IPS-18a (cell line): ENCODE measurements around the gene NUDT22.

Source experiments
- H3K27ac ChIP-seq: one replicate; pipeline ENCODE4 v1.5.1; 2013; ENCODE audit warnings: low read length
- H3K27me3 ChIP-seq: one replicate; pipeline ENCODE4 v1.6.1; 2013; ENCODE audit warnings: mild to moderate bottlenecking, low read length; ENCODE audit not compliant: control insufficient read depth, insufficient read depth
- H3K36me3 ChIP-seq: one replicate; pipeline ENCODE4 v1.6.1; 2013; ENCODE audit warnings: low read depth, low read length; ENCODE audit not compliant: control insufficient read depth
- H3K4me1 ChIP-seq: one replicate; pipeline ENCODE4 v1.6.1; 2013; ENCODE audit warnings: low read depth, low read length; ENCODE audit not compliant: control insufficient read depth
- H3K4me3 ChIP-seq: one replicate; pipeline ENCODE4 v1.5.1; 2013; ENCODE audit warnings: low read length
- H3K9ac ChIP-seq: one replicate; pipeline ENCODE4 v1.6.1; 2013; ENCODE audit warnings: mild to moderate bottlenecking, low read length, moderate library complexity
- H3K9me3 ChIP-seq: one replicate; pipeline ENCODE4 v1.6.1; 2013; ENCODE audit warnings: low read depth, low read length; ENCODE audit not compliant: control insufficient read depth

Gene NUDT22, protein sequence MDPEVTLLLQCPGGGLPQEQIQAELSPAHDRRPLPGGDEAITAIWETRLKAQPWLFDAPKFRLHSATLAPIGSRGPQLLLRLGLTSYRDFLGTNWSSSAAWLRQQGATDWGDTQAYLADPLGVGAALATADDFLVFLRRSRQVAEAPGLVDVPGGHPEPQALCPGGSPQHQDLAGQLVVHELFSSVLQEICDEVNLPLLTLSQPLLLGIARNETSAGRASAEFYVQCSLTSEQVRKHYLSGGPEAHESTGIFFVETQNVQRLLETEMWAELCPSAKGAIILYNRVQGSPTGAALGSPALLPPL

DNA sequence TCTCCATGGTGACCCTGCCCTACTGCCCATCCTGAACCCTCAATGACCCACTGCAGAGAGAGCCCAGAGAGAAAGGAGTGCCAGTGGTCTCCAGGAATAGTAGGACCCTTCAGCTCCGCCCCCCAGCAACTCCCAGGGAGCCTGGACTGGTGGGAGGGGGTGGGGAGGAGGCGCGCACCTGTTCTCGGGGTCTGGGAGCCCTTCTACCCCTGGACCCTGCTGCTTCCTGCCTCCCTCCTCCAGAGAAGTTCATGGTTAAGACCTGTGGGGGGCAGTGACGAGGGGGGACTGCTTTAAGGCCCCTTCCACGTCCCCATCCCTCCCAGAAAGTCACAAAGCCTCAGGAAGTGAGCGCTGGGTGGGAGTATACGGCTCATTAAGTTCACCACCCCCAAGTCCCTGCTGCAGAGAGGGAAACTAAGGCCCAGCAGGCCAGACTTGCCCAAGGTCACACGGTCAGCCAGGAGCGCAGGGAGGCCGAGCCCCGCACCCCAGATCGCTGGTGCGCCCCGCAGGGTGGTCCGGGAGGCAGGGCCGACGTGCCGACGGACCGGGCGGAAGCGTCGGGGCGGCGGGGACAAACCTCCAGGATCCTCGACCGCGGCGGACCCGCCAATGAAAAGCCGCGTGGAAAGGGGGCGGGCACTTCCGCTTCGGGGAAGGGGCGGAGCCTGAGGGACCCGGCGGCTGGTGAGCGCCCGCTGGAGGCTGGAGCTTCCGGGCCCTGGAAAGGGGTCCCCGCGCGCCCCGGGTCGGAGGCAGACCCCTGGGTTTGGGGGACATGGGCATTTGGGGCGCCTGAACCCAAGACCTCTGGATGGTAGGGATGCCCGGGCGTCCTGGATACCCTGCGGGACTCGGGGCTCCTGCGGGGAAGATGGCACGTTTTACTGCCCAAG lies at the start of gene NUDT22, which contains the start of gene TRPT1:
NUDT22 (plus strand) TSS at position 667 of the 899 bp plus-strand sequence. CDS start 379 bp downstream, outside the sequence.
TRPT1 (minus strand) TSS at position 579 of the 899 bp plus-strand sequence; CDS start at position 253, 326 bp downstream.
- Histone ChIP-seq H3K4me3 (peak within 1 kb of the TSS; percentile 70), H3K4me1 (peaks cover under 1% of the 10 kb centered on the region)

DNA sequence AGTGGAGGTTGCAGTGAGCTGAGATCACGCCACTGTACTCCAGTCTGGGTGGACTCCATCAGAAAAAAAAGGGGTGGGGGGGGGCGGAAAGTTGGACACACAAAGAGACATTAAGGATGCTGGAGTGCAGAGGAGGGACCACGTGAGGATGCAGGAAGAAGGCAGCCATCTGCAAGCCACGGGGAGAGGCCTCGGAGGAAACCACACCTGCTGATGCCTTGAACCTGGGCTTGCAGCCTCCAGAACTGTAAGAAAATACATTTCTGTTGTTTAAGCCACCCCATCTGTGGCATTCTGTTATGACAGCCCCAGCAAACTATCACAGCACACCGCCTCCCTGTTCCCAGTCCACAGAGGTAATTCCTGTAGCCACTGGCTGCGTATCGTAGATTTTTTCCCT lies 49.3 kb upstream of the NUDT22 start:
- Histone ChIP-seq H3K27me3 (no peaks in the 10 kb centered on the region), H3K27ac (no peak overlapping the region), H3K9ac (no peak overlapping the region), H3K4me1 (peaks cover 3% of the 10 kb centered on the region), H3K36me3 (no peaks in the 10 kb centered on the region), H3K4me3 (no peak overlapping the region), H3K9me3 (no peaks in the 10 kb centered on the region)

More for the DNA sequence above, at the start of gene NUDT22, which contains the start of gene TRPT1:
- Histone ChIP-seq H3K27me3 (no peaks in the 10 kb centered on the region), H3K9me3 (no peaks in the 10 kb centered on the region), H3K9ac (peak within 1 kb of the TSS; percentile 66), H3K36me3 (peaks cover under 1% of the 10 kb centered on the region), H3K27ac (no peak within 1 kb of the TSS)

DNA sequence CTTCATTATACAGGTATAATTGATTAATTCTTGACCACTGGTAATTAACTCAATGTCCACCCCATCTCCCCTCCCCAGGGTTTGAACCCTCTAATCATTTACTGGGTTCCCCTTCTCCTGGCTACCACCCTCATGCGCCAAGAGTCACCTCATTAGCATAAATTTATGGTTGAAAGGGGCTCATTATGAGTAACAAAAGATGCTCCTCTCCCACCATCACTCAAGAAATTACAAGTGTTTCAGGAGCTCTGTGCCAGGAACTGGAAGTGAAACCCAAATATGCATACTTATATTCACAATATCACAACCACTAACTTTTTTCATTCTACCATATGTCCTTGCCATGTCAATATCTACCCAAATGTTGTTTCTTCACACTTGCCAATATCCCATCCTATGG lies 47.9 kb upstream of the NUDT22 start:
- Histone ChIP-seq H3K27me3 (no peaks in the 10 kb centered on the region), H3K9ac (no peak overlapping the region), H3K36me3 (no peaks in the 10 kb centered on the region), H3K27ac (no peak overlapping the region), H3K9me3 (no peaks in the 10 kb centered on the region), H3K4me3 (no peak overlapping the region), H3K4me1 (peaks cover 5% of the 10 kb centered on the region)

DNA sequence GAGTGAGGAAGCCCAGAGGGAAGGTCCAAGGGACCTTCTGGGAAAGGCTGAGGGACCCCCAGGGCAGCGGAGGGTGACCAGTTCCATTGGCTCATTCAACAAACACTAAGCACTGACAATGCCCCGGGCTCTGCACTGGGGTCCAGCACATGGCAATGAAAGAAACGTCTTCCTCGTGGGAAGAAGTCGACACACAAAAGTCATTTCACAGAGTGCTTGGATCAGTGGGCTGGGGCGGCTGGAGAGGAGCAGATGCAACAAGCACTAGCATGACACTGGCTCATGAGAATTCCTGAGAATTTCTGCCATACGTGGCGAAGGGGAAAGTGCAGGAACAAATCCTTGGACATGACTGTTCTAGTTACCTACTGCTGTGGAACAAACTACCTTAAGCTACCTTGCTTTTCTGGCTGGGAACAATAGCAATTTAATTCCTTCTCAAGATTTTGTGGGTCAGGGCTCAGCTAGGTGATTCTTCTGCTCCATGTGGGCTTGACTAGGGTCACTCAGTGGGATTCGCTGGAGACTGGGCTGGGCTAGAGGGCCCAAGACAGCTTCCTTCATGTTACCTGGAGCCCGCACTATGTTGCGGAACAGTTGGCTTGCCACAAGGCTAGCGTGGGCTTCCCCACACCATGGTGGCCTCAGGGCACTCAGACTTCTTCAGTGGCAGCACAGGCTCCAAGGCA lies 47.0 kb upstream of the NUDT22 start:
- Histone ChIP-seq H3K36me3 (no peaks in the 10 kb centered on the region), H3K4me1 (peaks cover 5% of the 10 kb centered on the region), H3K4me3 (no peak overlapping the region), H3K27me3 (no peaks in the 10 kb centered on the region), H3K27ac (no peak overlapping the region), H3K9ac (no peak overlapping the region), H3K9me3 (no peaks in the 10 kb centered on the region)

DNA sequence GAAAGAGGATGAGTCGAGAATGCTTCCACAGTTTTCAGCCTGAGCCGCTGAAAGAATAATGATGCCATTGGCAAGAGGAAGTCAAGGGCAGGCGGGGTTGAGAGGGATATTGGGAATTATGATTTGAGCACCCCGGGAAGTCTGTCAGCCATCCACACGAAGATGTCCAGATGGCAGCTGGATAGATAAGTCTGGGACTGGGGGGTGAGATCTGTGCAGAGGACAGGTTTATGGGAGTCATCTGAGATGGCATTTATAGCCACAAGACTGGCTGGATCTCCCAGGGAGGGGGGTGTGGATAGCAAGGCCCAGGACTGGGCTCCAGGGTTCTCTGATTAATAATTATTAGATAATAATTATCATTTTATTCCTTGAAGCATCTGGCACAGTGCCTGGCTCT lies 45.2 kb upstream of the NUDT22 start:
- H3K27ac ChIP-seq = no peak overlapping the region
- H3K9ac ChIP-seq = no peak overlapping the region
- H3K36me3 ChIP-seq = no peaks in the 10 kb centered on the region
- H3K4me3 ChIP-seq = no peak overlapping the region
- peaks cover 5% of the 10 kb centered on the region for H3K4me1 ChIP-seq
- no peaks in the 10 kb centered on the region for H3K9me3 ChIP-seq
- H3K27me3 ChIP-seq = no peaks in the 10 kb centered on the region

DNA sequence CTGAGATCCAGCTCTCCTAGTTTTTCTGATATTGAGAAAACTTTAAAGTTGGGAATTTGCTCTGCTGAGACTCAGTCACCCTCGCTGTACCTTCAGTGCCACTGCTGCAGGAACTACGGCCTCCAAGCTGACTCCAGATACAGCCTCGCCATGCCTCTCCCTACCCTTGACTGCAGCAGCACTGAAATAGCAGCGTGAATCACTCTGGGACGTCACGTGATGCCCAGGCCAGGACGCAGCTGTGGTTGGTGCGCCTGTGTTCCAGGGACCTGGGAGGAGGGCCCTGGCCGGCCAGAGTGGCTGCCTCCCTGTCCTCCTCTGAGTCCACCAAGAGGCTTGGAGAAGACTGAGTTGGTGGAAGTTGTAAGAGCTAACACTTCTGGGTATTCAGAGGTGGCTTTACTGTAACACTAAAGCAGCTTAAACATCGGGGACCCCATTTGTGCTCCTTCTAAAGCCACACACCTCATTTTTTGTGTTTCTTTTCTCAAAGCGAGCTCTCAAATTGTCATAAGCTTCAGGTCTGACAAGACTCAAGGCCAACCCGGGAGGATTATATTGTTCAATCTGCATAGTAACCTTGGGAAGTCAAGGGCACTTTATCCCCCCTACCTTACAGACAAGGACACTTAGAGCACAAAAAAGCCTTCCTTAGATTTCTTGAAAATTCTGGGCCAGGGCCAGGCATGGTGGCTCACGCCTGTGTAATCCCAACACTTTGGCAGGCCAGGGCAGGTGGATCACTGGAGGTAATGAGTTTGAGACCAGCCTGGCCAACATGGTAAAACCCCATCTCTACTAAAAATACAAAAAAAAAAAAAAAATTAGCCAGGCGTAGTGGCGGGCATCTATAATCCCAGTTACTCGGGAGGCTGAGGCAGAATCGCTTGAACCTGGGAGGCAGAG lies 44.3 kb upstream of the NUDT22 start:
- H3K4me1 ChIP-seq = peaks cover 5% of the 10 kb centered on the region
- H3K9me3 ChIP-seq = no peaks in the 10 kb centered on the region
- H3K4me3 ChIP-seq = peak overlapping the region; percentile 8
- no peak overlapping the region for H3K9ac ChIP-seq
- no peak overlapping the region for H3K27ac ChIP-seq
- no peaks in the 10 kb centered on the region for H3K27me3 ChIP-seq
- H3K36me3 ChIP-seq = no peaks in the 10 kb centered on the region

DNA sequence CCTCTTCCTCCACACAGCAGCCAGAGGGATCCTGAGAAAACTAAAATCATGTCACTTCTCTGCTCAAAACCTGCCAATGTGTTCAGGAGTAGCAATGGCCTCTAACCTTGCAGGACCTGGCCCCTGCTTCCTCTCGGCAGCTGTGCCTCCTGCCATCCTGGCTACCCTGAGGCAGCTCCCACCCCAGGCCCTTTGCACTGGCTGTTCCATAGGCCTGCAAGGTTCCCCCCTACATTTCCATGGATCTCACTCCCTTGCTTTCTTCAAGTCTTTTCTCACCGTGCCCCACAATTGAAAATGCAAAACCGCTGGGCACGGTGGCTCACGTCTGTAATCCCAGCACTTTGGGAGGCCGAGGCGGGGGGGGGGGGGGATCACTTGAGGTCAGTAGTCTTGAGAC lies 42.2 kb upstream of the NUDT22 start:
- H3K27me3 ChIP-seq = no peaks in the 10 kb centered on the region
- peaks cover 6% of the 10 kb centered on the region for H3K36me3 ChIP-seq
- H3K9me3 ChIP-seq = no peaks in the 10 kb centered on the region
- peaks cover 5% of the 10 kb centered on the region for H3K4me1 ChIP-seq
- H3K9ac ChIP-seq = no peak overlapping the region
- peak overlapping the region; percentile 92 for H3K4me3 ChIP-seq
- H3K27ac ChIP-seq = no peak overlapping the region

DNA sequence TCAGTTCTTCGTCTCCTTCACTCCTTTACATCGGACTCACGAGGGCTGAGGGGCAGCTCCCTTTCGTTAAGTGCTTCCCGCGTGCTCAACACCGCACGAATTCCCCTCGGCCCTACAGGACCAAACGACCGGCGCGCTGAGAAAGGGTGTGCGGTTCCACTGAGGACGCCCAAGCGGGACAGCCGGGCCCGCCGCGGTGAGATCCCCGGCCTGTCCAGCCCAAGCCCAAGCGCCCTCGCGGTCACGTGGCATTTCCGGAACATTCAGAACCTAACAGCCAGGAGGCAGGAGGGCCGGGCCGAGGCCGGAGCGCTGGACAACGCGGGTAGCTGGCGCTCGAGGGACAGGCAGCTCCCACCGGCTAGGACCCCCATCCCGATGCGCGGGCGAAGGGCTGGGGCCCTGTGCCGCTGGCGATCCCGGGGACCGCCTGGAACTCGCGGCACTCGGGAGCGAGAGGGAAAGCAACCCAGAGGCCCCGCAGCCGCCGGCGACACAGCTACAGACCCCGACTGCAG lies 40.8 kb upstream of the NUDT22 start:
- Histone ChIP-seq H3K36me3 (peaks cover 6% of the 10 kb centered on the region), H3K4me3 (peak overlapping the region; percentile 92), H3K27ac (peak overlapping the region; percentile 88), H3K27me3 (no peaks in the 10 kb centered on the region), H3K4me1 (peaks cover 8% of the 10 kb centered on the region), H3K9ac (peak overlapping the region; percentile 97), H3K9me3 (no peaks in the 10 kb centered on the region)

DNA sequence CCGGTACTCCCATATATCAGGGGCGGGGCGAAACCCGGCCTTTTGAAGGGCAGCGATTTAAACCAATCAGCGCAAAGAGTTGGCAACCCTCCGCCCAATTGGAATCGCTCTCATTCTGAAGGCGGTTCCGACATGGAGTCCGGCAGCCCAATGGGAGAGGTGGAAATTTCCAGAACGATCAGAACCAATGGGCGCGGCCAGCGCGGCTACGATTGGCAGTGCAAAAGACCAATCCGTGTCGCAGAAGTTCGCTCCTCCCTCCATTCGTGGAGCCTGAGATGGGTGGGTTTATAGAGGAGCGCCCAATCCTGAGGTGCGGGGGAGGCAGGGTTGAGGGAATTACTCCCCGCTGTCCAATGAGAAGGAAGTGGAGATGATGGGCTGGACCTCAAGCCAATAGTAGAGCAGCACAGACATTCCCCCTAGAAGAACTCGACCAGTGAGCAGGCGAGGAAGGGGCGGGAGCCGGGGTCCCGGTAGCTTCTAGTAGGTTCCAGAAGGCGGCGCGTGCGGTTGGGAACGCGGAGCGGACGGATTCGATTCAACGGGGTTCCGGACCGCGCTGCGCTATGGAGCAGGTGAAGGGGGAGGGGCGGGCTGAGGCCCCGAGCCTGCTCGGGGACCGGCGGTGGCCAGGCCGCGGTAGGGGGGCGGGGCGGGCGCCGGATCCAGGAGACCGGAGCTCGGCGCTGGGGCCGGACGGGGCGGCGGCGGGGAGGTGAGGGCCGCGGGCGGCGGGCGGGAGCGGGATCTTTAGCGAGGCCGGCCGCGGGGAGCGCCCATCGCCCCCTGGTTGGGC lies 40.2 kb upstream of the NUDT22 start, which contains the start of gene STIP1:
STIP1 (plus strand) TSS at position 479 of the 799 bp plus-strand sequence; CDS start at position 570, 91 bp downstream.
- Histone ChIP-seq H3K27me3 (no peaks in the 10 kb centered on the region), H3K4me3 (peak within 1 kb of the TSS; percentile 92), H3K36me3 (peaks cover 9% of the 10 kb centered on the region), H3K9me3 (no peaks in the 10 kb centered on the region), H3K9ac (peak within 1 kb of the TSS; percentile 97), H3K27ac (peak within 1 kb of the TSS; percentile 88), H3K4me1 (peaks cover 8% of the 10 kb centered on the region)
